Sigmoid colon (tissue), 4 donors: ENCODE results near the gene ZNF639.

Source experiments
- CTCF ChIP-seq, 4 experiments: fragments of 450-650 bp in 3 of 4; fragments of 200-600 bp in 1 of 4; IDR thresholded peaks; one replicate each; pipeline ENCODE4 v1.5.1; 2016 to 2019; ENCODE audit warnings: antibody characterized with exemption in 4 of 4, mild to moderate bottlenecking in 3 of 4, moderate library complexity in 2 of 4
- EP300 ChIP-seq, 4 donors: sonication (generic); formaldehyde crosslinking; IDR thresholded peaks; one replicate each; pipeline ENCODE4 v1.6.1; 2017; ENCODE audit warnings: antibody characterized with exemption in 4 of 4
- POLR2A ChIP-seq, 2 donors: fragments of 450-650 bp; IDR thresholded peaks; one replicate each; pipeline ENCODE4 v1.6.1; 2016; ENCODE audit warnings: antibody characterized with exemption in 2 of 2, mild to moderate bottlenecking in 2 of 2, moderate library complexity in 2 of 2
- POLR2AphosphoS5 ChIP-seq, 4 donors: sonication (generic); formaldehyde crosslinking; IDR thresholded peaks; one replicate each; pipeline ENCODE4 v1.6.1; 2017; ENCODE audit warnings: antibody characterized with exemption in 4 of 4

GRCh38 chr3:179286331-179286730, 36.5 kb upstream of the ZNF639 start:
- TF ChIP-seq EP300 (IDR thresholded peaks at IDR 0.05), result no peak
- TF ChIP-seq CTCF (IDR thresholded peaks at IDR 0.05), result no peak
- no peak for TF ChIP-seq POLR2AphosphoS5 (IDR thresholded peaks at IDR 0.05)
- no peak for TF ChIP-seq POLR2A (IDR thresholded peaks at IDR 0.05)
